HCT116 (cell line): ENCODE measurements around the gene COL19A1. TPM values are rescaled to one million over a fixed set of nuclear protein-coding genes. Genes with fewer than 3 reads are reported as not detected.

Experiments used
- ATAC-seq: fragments of 200-7000 bp; cut with Tn5 transposase; 2 replicates; pipeline ENCODE4 v1.9.1; 2020; ENCODE audit warnings: mild to moderate bottlenecking, moderate library complexity
- BruUV-seq: library from RNA; stranded (reverse); fragments of 400-500 nt; replicated peaks from 2 replicates; lab custom pipeline; 2021; lab: Mats Ljungman, UMichigan
- CTCF ChIA-PET: fragments of 300-600 bp; sonication (Branson Sonifier 250); formaldehyde crosslinking; loops from one replicate; lab custom pipeline; 2021; ENCODE audit warnings: antibody characterized with exemption; lab: Charles Lee
- POLR2A ChIA-PET: fragments of 300-600, 350-600 bp; sonication (Branson Sonifier 250); formaldehyde crosslinking; loops from one replicate; lab custom pipeline; 2021; ENCODE audit warnings: antibody characterized with exemption; lab: Charles Lee
- RAD21 ChIA-PET, 2 experiments: fragments of 300-600 bp; sonication (Branson Sonifier 250); formaldehyde crosslinking; loops; one replicate each; lab custom pipeline; 2023; ENCODE audit warnings: low total read pairs in 2 of 2; ENCODE audit not compliant: uncharacterized antibody in 2 of 2, unreplicated experiment in 2 of 2, low non-redundant PET in 1 of 2; lab: Charles Lee
- DNase-seq: peaks from one replicate; pipeline ENCODE4 v3.0.0-alpha.2; 2010; ENCODE audit warnings: low read depth, low spot score
- H2AFZ ChIP-seq: fragments of 200-600 bp; shearing (Covaris generic), sonication (generic); 2 replicates; pipeline ENCODE4 v1.6.1; 2017; ENCODE audit warnings: low read depth, mixed run types, mixed read lengths, antibody characterized with exemption, low read length; ENCODE audit not compliant: poor library complexity, severe bottlenecking
- H3K27ac ChIP-seq: 2 replicates; pipeline ENCODE4 v1.5.1; 2012; ENCODE audit warnings: low read depth, low read length
- H3K27me3 ChIP-seq: fragments of 200-600 bp; sonication (generic); 2 replicates; pipeline ENCODE4 v1.6.1; 2016; ENCODE audit warnings: mixed run types, low read length, mixed read lengths; ENCODE audit not compliant: insufficient read depth
- H3K36me3 ChIP-seq, 2 experiments: fragments of 200-500 bp in 1 of 2; fragments of 200-600 bp in 1 of 2; sonication (Bioruptor generic) in 1 of 2; sonication (generic) in 1 of 2; 2 replicates each; pipeline versions ENCODE4 v1.5.1 to v1.6.1; 2014 to 2016; ENCODE audit warnings: low read length in 2 of 2, inconsistent platforms in 1 of 2, mixed read lengths in 1 of 2, mixed run types in 1 of 2; ENCODE audit not compliant: insufficient read depth in 2 of 2, control insufficient read depth in 1 of 2
- H3K4me1 ChIP-seq, 2 experiments: fragments of 200-600 bp in 1 of 2; sonication (generic) in 1 of 2; 2 replicates each; pipeline versions ENCODE4 v1.5.1 to v1.6.1; 2012 to 2017; ENCODE audit warnings: low read length in 2 of 2, inconsistent platforms in 1 of 2, mild to moderate bottlenecking in 1 of 2, mixed read lengths in 1 of 2, mixed run types in 1 of 2, moderate library complexity in 1 of 2; ENCODE audit not compliant: insufficient read depth in 2 of 2, control insufficient read depth in 1 of 2
- H3K4me2 ChIP-seq: fragments of 200-600 bp; sonication (generic); 2 replicates; pipeline ENCODE4 v1.6.1; 2017; ENCODE audit warnings: mixed run types, low read length, mixed read lengths
- H3K4me3 ChIP-seq, 2 experiments: fragments of 200-600 bp in 1 of 2; sonication (generic) in 1 of 2; replicated peaks in 1 of 2; 2 replicates each; pipeline ENCODE4 v1.5.1; 2011 to 2016; ENCODE audit warnings: low read length in 2 of 2, control low read depth in 1 of 2, low read depth in 1 of 2, mild to moderate bottlenecking in 1 of 2, mixed read lengths in 1 of 2, mixed run types in 1 of 2
- H3K79me2 ChIP-seq: fragments of 200-600 bp; sonication (generic); 2 replicates; pipeline ENCODE4 v1.6.1; 2017; ENCODE audit warnings: mild to moderate bottlenecking, mixed run types, low read length, moderate library complexity, mixed read lengths; ENCODE audit not compliant: insufficient read depth
- H3K9ac ChIP-seq: fragments of 200-600 bp; sonication (generic); 2 replicates; pipeline ENCODE4 v1.6.1; 2016; ENCODE audit warnings: low read length, mixed read lengths
- H3K9me2 ChIP-seq: fragments of 200-600 bp; sonication (generic), shearing (Covaris generic); 2 replicates; pipeline ENCODE4 v1.6.1; 2017; ENCODE audit warnings: mixed run types, mild to moderate bottlenecking, moderate library complexity; ENCODE audit not compliant: insufficient read depth
- H3K9me3 ChIP-seq, 2 experiments: fragments of 200-500 bp in 1 of 2; fragments of 200-600 bp in 1 of 2; sonication (Bioruptor generic) in 1 of 2; sonication (generic) in 1 of 2; 2 replicates each; pipeline ENCODE4 v1.6.1; 2014 to 2017; ENCODE audit warnings: low read length in 2 of 2, mixed read lengths in 2 of 2, inconsistent platforms in 1 of 2, low read depth in 1 of 2, mild to moderate bottlenecking in 1 of 2, mixed run types in 1 of 2, moderate library complexity in 1 of 2; ENCODE audit not compliant: control insufficient read depth in 1 of 2, insufficient read depth in 1 of 2
- H4K20me1 ChIP-seq: fragments of 200-600 bp; sonication (generic), shearing (Covaris generic); 2 replicates; pipeline ENCODE4 v1.6.1; 2017; ENCODE audit warnings: mixed run types, mild to moderate bottlenecking, moderate library complexity; ENCODE audit not compliant: insufficient read depth
- CBX3 ChIP-seq: IDR thresholded peaks from 2 replicates; pipeline ENCODE4 v1.6.1; 2012; ENCODE audit warnings: low read depth
- EGR1 ChIP-seq: IDR thresholded peaks from 2 replicates; pipeline ENCODE4 v1.6.1; 2012; ENCODE audit warnings: low read depth
- ELF1 ChIP-seq: IDR thresholded peaks from 2 replicates; pipeline ENCODE4 v1.6.1; 2012; ENCODE audit warnings: low read depth, borderline replicate concordance
- MAX ChIP-seq: IDR thresholded peaks from 2 replicates; pipeline ENCODE4 v1.6.1; 2012
- POLR2A ChIP-seq: IDR thresholded peaks from 2 replicates; pipeline ENCODE4 v1.7.0; 2011; ENCODE audit warnings: borderline replicate concordance; ENCODE audit not compliant: insufficient read depth, insufficient read length; ENCODE audit errors: extremely low read depth
- POLR2AphosphoS5 ChIP-seq: IDR thresholded peaks from 2 replicates; pipeline ENCODE4 v1.6.1; 2011; ENCODE audit warnings: mild to moderate bottlenecking, low read depth, low read length, moderate library complexity
- SIN3A ChIP-seq: IDR thresholded peaks from 2 replicates; pipeline ENCODE4 v1.6.1; 2012; ENCODE audit warnings: low read depth
- YY1 ChIP-seq: IDR thresholded peaks from 2 replicates; pipeline ENCODE4 v1.6.1; 2011; ENCODE audit warnings: low read length, low read depth, moderate library complexity, mild to moderate bottlenecking; ENCODE audit not compliant: insufficient replicate concordance; ENCODE audit errors: extremely low read depth
- ZBTB33 ChIP-seq: IDR thresholded peaks from 2 replicates; pipeline ENCODE4 v1.6.1; 2011; ENCODE audit warnings: mild to moderate bottlenecking, low read length, moderate library complexity; ENCODE audit not compliant: insufficient replicate concordance; ENCODE audit errors: extremely low read depth
- intact Hi-C: fragments of 100-400 bp; cut with micrococcal nuclease; formaldehyde crosslinking; loops from 2 replicates; pipeline ENCODE4 v1.10.0; 2022
- total RNA-seq: library from RNA; stranded (reverse); gene quantifications from one replicate; pipeline ENCODE4 v1.2.1, GENCODE V29; 2021; ENCODE audit not compliant: unreplicated experiment

Gene COL19A1
- total RNA-seq, 1 experiment from 2014 or later = not detected

- no TSS peak for BruUV-seq
- no peaks in the 10 kb centered on the region for H3K27me3 ChIP-seq
- ATAC-seq = no peak
- H4K20me1 ChIP-seq = no peaks in the 10 kb centered on the region
- no peak overlapping the region for H3K9ac ChIP-seq
- no peaks in the 10 kb centered on the region for H3K36me3 ChIP-seq
- no peak overlapping the region for H3K4me2 ChIP-seq
- no peak overlapping the region for H3K4me3 ChIP-seq
- CTCF ChIA-PET = no interaction called here
- no peak overlapping the region for H2AFZ ChIP-seq
- DNase-seq = no peak
- no peaks in the 10 kb centered on the region for H3K79me2 ChIP-seq
- intact Hi-C loops = no loop called here
- no peaks in the 10 kb centered on the region for H3K9me3 ChIP-seq
- RAD21 ChIA-PET = no interaction called here
- POLR2A ChIA-PET = no interaction called here
- H3K27ac ChIP-seq = no peak overlapping the region
- H3K9me2 ChIP-seq = no peaks in the 10 kb centered on the region
- H3K4me1 ChIP-seq = no peaks in the 10 kb centered on the region
- no peak for TF ChIP-seq CBX3
- TF ChIP-seq ZBTB33 = no peak
- no peak for TF ChIP-seq POLR2AphosphoS5
- no peak for TF ChIP-seq YY1
- no peak for TF ChIP-seq SIN3A
- no peak for TF ChIP-seq MAX
- TF ChIP-seq POLR2A = no peak
- TF ChIP-seq ELF1 = no peak
- no peak for TF ChIP-seq EGR1
Measured at GRCh38 chr6:69880601-69881000, 14.2 kb downstream of the COL19A1 start.
